IMR-90 (cell line): ENCODE measurements around the gene COL5A2. TPM values are rescaled to one million over a fixed set of nuclear protein-coding genes. Genes with fewer than 3 reads are reported as not detected.

Experiments used
- ATAC-seq: fragments of 200-7000 bp; cut with Tn5 transposase; 2 replicates; pipeline ENCODE4 v1.9.1; 2020; ENCODE audit warnings: low read depth, mild to moderate bottlenecking, moderate library complexity
- BruUV-seq: library from RNA; stranded (reverse); fragments of 400-500 nt; replicated peaks from 2 replicates; lab custom pipeline; 2021; lab: Mats Ljungman, UMichigan
- CTCF ChIA-PET: fragments of 300-600 bp; formaldehyde crosslinking; extraction: SDS; loops from one replicate; lab custom pipeline; 2021; ENCODE audit warnings: antibody characterized with exemption; lab: Yijun Ruan, JAX
- POLR2A ChIA-PET: fragments of 300-600 bp; sonication (Branson Sonifier 250); formaldehyde crosslinking; loops from one replicate; lab custom pipeline; 2022; ENCODE audit warnings: antibody characterized with exemption; ENCODE audit not compliant: unreplicated experiment; lab: Charles Lee
- DNase-seq: peaks from one replicate; pipeline ENCODE4 v3.0.0; 2013
- H2AFZ ChIP-seq: replicated peaks from 2 replicates; pipeline ENCODE3; 2013; ENCODE audit warnings: low read length, mild to moderate bottlenecking; ENCODE audit not compliant: poor library complexity
- H2AK5ac ChIP-seq: 2 replicates; pipeline ENCODE4 v1.6.1; 2013; ENCODE audit warnings: low read depth, low read length, inconsistent platforms
- H2AK9ac ChIP-seq: replicated peaks from 2 replicates; pipeline ENCODE3; 2013; ENCODE audit warnings: mild to moderate bottlenecking, low read depth, low read length, moderate library complexity; ENCODE audit not compliant: poor library complexity
- H2BK120ac ChIP-seq: 2 replicates; pipeline ENCODE4 v1.6.1; 2013; ENCODE audit warnings: low read depth, low read length, inconsistent platforms
- H2BK15ac ChIP-seq: 3 replicates; pipeline ENCODE4 v1.6.1; 2013; ENCODE audit warnings: low read depth, low read length, inconsistent platforms
- H2BK20ac ChIP-seq: 2 replicates; pipeline ENCODE4 v1.6.1; 2013; ENCODE audit warnings: low read depth, mild to moderate bottlenecking, inconsistent platforms, low read length, moderate library complexity
- H2BK5ac ChIP-seq: 2 replicates; pipeline ENCODE4 v1.6.1; 2013; ENCODE audit warnings: mild to moderate bottlenecking, low read depth, low read length, inconsistent platforms; ENCODE audit not compliant: poor library complexity, severe bottlenecking
- H3K14ac ChIP-seq: replicated peaks from 2 replicates; pipeline ENCODE4 v1.6.1; 2013; ENCODE audit warnings: low read depth, low read length, inconsistent platforms
- H3K18ac ChIP-seq: 2 replicates; pipeline ENCODE4 v1.6.1; 2013; ENCODE audit warnings: low read depth, low read length, control low read depth
- H3K23ac ChIP-seq: 2 replicates; pipeline ENCODE4 v1.6.1; 2013; ENCODE audit warnings: low read depth, low read length, inconsistent platforms
- H3K27ac ChIP-seq: 2 replicates; pipeline ENCODE4 v1.5.1; 2013; ENCODE audit warnings: mild to moderate bottlenecking, control low read depth, low read length; ENCODE audit not compliant: insufficient read depth
- H3K27me3 ChIP-seq: 2 replicates; pipeline ENCODE4 v1.6.1; 2013; ENCODE audit warnings: low read length; ENCODE audit not compliant: control insufficient read depth, insufficient read depth
- H3K36me3 ChIP-seq: 2 replicates; pipeline ENCODE4 v1.6.1; 2013; ENCODE audit warnings: low read length, mixed read lengths; ENCODE audit not compliant: control insufficient read depth, insufficient read depth
- H3K4ac ChIP-seq: 2 replicates; pipeline ENCODE4 v1.6.1; 2013; ENCODE audit warnings: low read depth, low read length, inconsistent platforms
- H3K4me1 ChIP-seq: 2 replicates; pipeline ENCODE4 v1.6.1; 2013; ENCODE audit warnings: low read length, mixed read lengths; ENCODE audit not compliant: control insufficient read depth, insufficient read depth
- H3K4me2 ChIP-seq: 2 replicates; pipeline ENCODE4 v1.6.1; 2013; ENCODE audit warnings: low read depth, mild to moderate bottlenecking, control low read depth, low read length, moderate library complexity
- H3K4me3 ChIP-seq: 2 replicates; pipeline ENCODE4 v1.5.1; 2013; ENCODE audit warnings: low read depth, mild to moderate bottlenecking, control low read depth, low read length, moderate library complexity; ENCODE audit not compliant: insufficient read depth
- H3K56ac ChIP-seq: 2 replicates; pipeline ENCODE4 v1.6.1; 2013; ENCODE audit warnings: low read length, inconsistent platforms; ENCODE audit not compliant: insufficient read depth; ENCODE audit errors: extremely low read depth
- H3K79me1 ChIP-seq, 2 experiments: 2 replicates each; pipeline ENCODE4 v1.6.1; 2013; ENCODE audit warnings: low read length in 2 of 2, inconsistent platforms in 1 of 2, low read depth in 1 of 2
- H3K9ac ChIP-seq: 2 replicates; pipeline ENCODE4 v1.6.1; 2013; ENCODE audit warnings: low read depth, low read length, control low read depth
- H3K9me1 ChIP-seq: 2 replicates; pipeline ENCODE4 v1.6.1; 2013; ENCODE audit warnings: low read length, inconsistent platforms; ENCODE audit not compliant: insufficient read depth
- H3K9me3 ChIP-seq: 2 replicates; pipeline ENCODE4 v1.6.1; 2013; ENCODE audit warnings: low read length; ENCODE audit not compliant: control insufficient read depth, insufficient read depth
- H4K20me1 ChIP-seq: 2 replicates; pipeline ENCODE4 v1.6.1; 2013; ENCODE audit warnings: low read length, inconsistent platforms; ENCODE audit not compliant: insufficient read depth
- H4K5ac ChIP-seq: 2 replicates; pipeline ENCODE4 v1.6.1; 2013; ENCODE audit warnings: mild to moderate bottlenecking, low read depth, low read length, control low read depth
- H4K8ac ChIP-seq, 2 experiments: 2 replicates each; pipeline ENCODE4 v1.6.1; 2013; ENCODE audit warnings: low read depth in 2 of 2, low read length in 2 of 2, control low read depth in 1 of 2, inconsistent platforms in 1 of 2
- H4K91ac ChIP-seq: 2 replicates; pipeline ENCODE4 v1.6.1; 2013; ENCODE audit warnings: low read depth, low read length, inconsistent platforms; ENCODE audit not compliant: insufficient read depth
- BHLHE40 ChIP-seq: fragments of 150-350 bp; IDR thresholded peaks from 2 replicates; pipeline ENCODE4 v1.6.1; 2016; ENCODE audit warnings: mild to moderate bottlenecking, low read depth, low read length
- NFE2L2 ChIP-seq: fragments of 150-350 bp; IDR thresholded peaks from 2 replicates; pipeline ENCODE4 v1.6.1; 2016; ENCODE audit warnings: low read depth, mild to moderate bottlenecking, low read length
- RAD21 ChIP-seq: IDR thresholded peaks from 2 replicates; pipeline ENCODE4 v1.6.1; 2012; ENCODE audit warnings: low read length, improper control_type of control experiment
- RFX5 ChIP-seq: IDR thresholded peaks from 2 replicates; pipeline ENCODE4 v1.8.0; 2012; ENCODE audit warnings: low read depth, mild to moderate bottlenecking, low read length, moderate library complexity
- WGBS, 2 experiments: methylation state at CpG; one replicate each; pipeline versions ENCODE4 v1.1.5 to v1.1.7; 2013; ENCODE audit warnings: missing lambda C conversion rate in 2 of 2; ENCODE audit not compliant: insufficient read length in 1 of 2; ENCODE audit errors: extremely low coverage in 2 of 2; 5-methylcytosine and 5-hydroxymethylcytosine counted together
- dilution Hi-C: fragments of 300-500 bp; cut with HindIII; formaldehyde crosslinking; loops from one replicate; pipeline ENCODE4 v1.14.3; 2018; ENCODE audit warnings: low sequenced_read_pairs; ENCODE audit not compliant: unreplicated experiment
- in situ Hi-C: fragments of 300-500 bp; cut with MboI; formaldehyde crosslinking; loops from 3 replicates; pipeline ENCODE4 v1.14.3; 2019; ENCODE audit warnings: low sequenced_read_pairs, inconsistent platforms, mixed read lengths
- intact Hi-C: fragments of 100-400 bp; cut with micrococcal nuclease; formaldehyde crosslinking; loops from 2 replicates; pipeline ENCODE4 v1.10.0; 2022
- polyA plus RNA-seq, 3 experiments: library from polyadenylated mRNA; depleted of rRNA; stranded (reverse); fragments of >200 nt; gene quantifications; 2 replicates each; pipeline ENCODE4 v1.2.3, GENCODE V29; 2012; ENCODE audit warnings: low replicate concordance in 1 of 3
- total RNA-seq: library from RNA; depleted of rRNA; stranded (reverse); fragments of >200 nt; gene quantifications from 2 replicates; pipeline ENCODE4 v1.2.3, GENCODE V29; 2012
- TF ChIP-seq, protein P1 (sequence below): conservative IDR thresholded peaks from 2 replicates; pipeline ENCODE4 v1.5.1; 2012; ENCODE audit warnings: mild to moderate bottlenecking, low read depth, low read length, improper control_type of control experiment
- TF ChIP-seq, protein P2 (sequence below): fragments of 150-350 bp; IDR thresholded peaks from 2 replicates; pipeline ENCODE4 v1.6.1; 2017; ENCODE audit warnings: mild to moderate bottlenecking, antibody characterized with exemption, low read length, low read depth

The COL5A2 gene
- total and polyA plus RNA-seq, 2 of the 4 experiments (the other 2 are of a cell fraction) = 181 to 257 TPM

DNA sequence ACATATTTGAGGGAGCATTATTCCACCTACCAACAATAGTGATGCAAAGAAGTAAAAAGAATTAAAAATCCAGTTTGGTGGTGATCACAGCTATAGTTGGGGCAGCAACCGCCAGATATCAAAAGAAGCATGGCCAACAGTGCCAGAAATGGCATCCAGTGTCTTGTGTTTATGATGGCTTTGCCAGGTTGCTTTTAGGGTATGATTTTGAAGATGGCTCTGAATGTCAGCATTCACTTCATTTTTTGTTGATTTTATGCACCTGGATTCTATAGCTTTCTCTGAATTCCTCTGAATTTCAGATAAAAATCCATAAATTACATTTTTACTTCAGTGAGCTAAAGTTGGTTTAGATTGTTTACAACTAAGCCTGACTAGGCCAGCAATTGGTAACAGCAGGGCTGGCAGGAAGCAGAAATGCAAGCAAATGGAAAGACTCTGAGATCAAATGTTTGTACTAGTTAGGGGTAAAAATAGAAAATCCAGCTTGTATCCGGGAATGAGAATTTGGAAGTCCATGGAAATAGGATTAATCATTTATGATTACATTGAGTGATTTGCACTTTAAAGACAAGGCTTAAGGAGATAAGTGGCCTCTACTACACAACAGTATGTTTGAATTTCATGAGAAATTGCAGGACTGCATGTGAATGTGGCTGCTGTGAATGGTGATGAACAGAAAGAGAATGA is 165.0 kb downstream of the COL5A2 start:
- Histone ChIP-seq H3K36me3 (peaks cover 24% of the 10 kb centered on the region), H2AK9ac (no peak overlapping the region), H4K5ac (peak overlapping the region; percentile 87), H2BK15ac (peak overlapping the region; percentile 53; the same call in 1 of the 3 replicates), H2AFZ (no peak overlapping the region), H2AK5ac (no peak overlapping the region), H2BK5ac (peak overlapping the region; percentile 79), H3K27me3 (no peaks in the 10 kb centered on the region), H3K56ac (peak overlapping the region; percentile 19; the same call in 1 of the 2 replicates), H4K8ac (peak overlapping the region; percentile 11 to 72; a peak in 3 of 4 replicates), H2BK120ac (peak overlapping the region; percentile 33; the same call in 1 of the 2 replicates), H3K4me1 (peaks cover 9% of the 10 kb centered on the region; the same call in 1 of the 2 replicates), H3K79me1 (peaks cover 3% of the 10 kb centered on the region in 2 experiments; a peak in 3 of 4 replicates), H4K20me1 (no peaks in the 10 kb centered on the region), H3K27ac (peak overlapping the region; percentile 77), H3K9ac (no peak overlapping the region), H2BK20ac (peak overlapping the region; percentile 73; the same call in 1 of the 2 replicates), H3K9me3 (no peaks in the 10 kb centered on the region), H3K4me3 (no peak overlapping the region), H3K4me2 (peak overlapping the region; percentile 55; the same call in 1 of the 2 replicates), H3K4ac (peak overlapping the region; percentile 74), H3K23ac (peak overlapping the region; percentile 28; the same call in 1 of the 2 replicates), H3K14ac (0 out of 2 replicates have a peak overlapping the region, but pooled peaks have one; percentile 2), H3K18ac (peak overlapping the region; percentile 79), H4K91ac (peak overlapping the region; percentile 64; the same call in 1 of the 2 replicates), H3K9me1 (0 out of 2 replicates have a peak, but pooled peaks cover 4% of the 10 kb centered on the region)
- ChIA-PET CTCF (interaction anchor here (0.5 kb wide), 1 partner anchor 486 kb away, joined by 3 read pairs; no protein-coding TSS in a partner anchor), POLR2A (interaction anchor here (0.7 kb wide), 1 partner anchor 397 kb away, joined by 4 read pairs; no protein-coding TSS in a partner anchor)
- BruUV-seq = no TSS peak
- in situ Hi-C loops (no loop called here), intact Hi-C loops (loop anchor here (5.0 kb wide), 2 partner anchors 333 to 398 kb away; no protein-coding TSS in a partner anchor), dilution Hi-C loops (no loop called here)
- peak; percentile 43 for ATAC-seq
- WGBS, 2 experiments = no CpG with 5 or more reads among the region's 2 CpGs
- TF ChIP-seq RAD21 (no peak), RFX5 (no peak), BHLHE40 (no peak), NFE2L2 (no peak)
- TF ChIP-seq, protein P1, sequence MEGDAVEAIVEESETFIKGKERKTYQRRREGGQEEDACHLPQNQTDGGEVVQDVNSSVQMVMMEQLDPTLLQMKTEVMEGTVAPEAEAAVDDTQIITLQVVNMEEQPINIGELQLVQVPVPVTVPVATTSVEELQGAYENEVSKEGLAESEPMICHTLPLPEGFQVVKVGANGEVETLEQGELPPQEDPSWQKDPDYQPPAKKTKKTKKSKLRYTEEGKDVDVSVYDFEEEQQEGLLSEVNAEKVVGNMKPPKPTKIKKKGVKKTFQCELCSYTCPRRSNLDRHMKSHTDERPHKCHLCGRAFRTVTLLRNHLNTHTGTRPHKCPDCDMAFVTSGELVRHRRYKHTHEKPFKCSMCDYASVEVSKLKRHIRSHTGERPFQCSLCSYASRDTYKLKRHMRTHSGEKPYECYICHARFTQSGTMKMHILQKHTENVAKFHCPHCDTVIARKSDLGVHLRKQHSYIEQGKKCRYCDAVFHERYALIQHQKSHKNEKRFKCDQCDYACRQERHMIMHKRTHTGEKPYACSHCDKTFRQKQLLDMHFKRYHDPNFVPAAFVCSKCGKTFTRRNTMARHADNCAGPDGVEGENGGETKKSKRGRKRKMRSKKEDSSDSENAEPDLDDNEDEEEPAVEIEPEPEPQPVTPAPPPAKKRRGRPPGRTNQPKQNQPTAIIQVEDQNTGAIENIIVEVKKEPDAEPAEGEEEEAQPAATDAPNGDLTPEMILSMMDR = no peak
- TF ChIP-seq, protein P2, sequence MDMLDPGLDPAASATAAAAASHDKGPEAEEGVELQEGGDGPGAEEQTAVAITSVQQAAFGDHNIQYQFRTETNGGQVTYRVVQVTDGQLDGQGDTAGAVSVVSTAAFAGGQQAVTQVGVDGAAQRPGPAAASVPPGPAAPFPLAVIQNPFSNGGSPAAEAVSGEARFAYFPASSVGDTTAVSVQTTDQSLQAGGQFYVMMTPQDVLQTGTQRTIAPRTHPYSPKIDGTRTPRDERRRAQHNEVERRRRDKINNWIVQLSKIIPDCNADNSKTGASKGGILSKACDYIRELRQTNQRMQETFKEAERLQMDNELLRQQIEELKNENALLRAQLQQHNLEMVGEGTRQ = no peak
- DNase-seq = peak; percentile 76
